CD8-positive, alpha-beta memory T cell (primary cell): ENCODE data around the gene MBNL2. TPM values are rescaled to one million over a fixed set of nuclear protein-coding genes. Genes with fewer than 3 reads are reported as not detected.
A peak's percentile ranks its signal among the peaks of the same experiment; 100 is the strongest.
"Not testable (repeated sequence)": the region's sequence is repeated elsewhere in the genome, so short reads cannot be mapped to it uniquely, and the experiment has no call there.

Experiments used
- CTCF ChIA-PET: fragments of 350-600 bp; sonication (Branson Sonifier 250); formaldehyde crosslinking; loops from one replicate; lab custom pipeline; 2021; ENCODE audit warnings: antibody characterized with exemption; lab: Charles Lee
- POLR2A ChIA-PET: fragments of 350-600 bp; sonication (Branson Sonifier 250); formaldehyde crosslinking; loops from one replicate; lab custom pipeline; 2021; ENCODE audit warnings: antibody characterized with exemption; lab: Charles Lee
- DNase-seq, 5 donors: peaks; one replicate each; pipeline versions ENCODE4 v3.0.0 to v3.0.0-alpha.2; 2020 to 2022; ENCODE audit warnings: mixed read lengths in 1 of 5
- H3K27ac ChIP-seq: one replicate; pipeline ENCODE4 v1.7.0; 2013; ENCODE audit warnings: low read depth, mild to moderate bottlenecking, low read length, moderate library complexity
- H3K27me3 ChIP-seq: 2 replicates; pipeline ENCODE4 v1.7.0; 2013; ENCODE audit warnings: low read length, mild to moderate bottlenecking; ENCODE audit not compliant: insufficient read depth, poor library complexity, severe bottlenecking
- H3K36me3 ChIP-seq: 2 replicates; pipeline ENCODE4 v1.7.0; 2013; ENCODE audit warnings: mild to moderate bottlenecking, low read length, moderate library complexity; ENCODE audit not compliant: insufficient read depth
- H3K4me1 ChIP-seq: 2 replicates; pipeline ENCODE4 v1.7.0; 2013; ENCODE audit warnings: mild to moderate bottlenecking, low read length, moderate library complexity; ENCODE audit not compliant: insufficient read depth
- H3K4me3 ChIP-seq: 2 replicates; pipeline ENCODE4 v1.7.0; 2013; ENCODE audit warnings: mild to moderate bottlenecking, low read length
- H3K9me3 ChIP-seq: 2 replicates; pipeline ENCODE4 v1.7.0; 2013; ENCODE audit warnings: mild to moderate bottlenecking, low read length
- H3K27ac Mint-ChIP-seq, 8 donors: one replicate each; pipeline ENCODE4 v1.8.0; 2020 to 2021; ENCODE audit warnings: mixed read lengths in 8 of 8, mild to moderate bottlenecking in 6 of 8, inconsistent platforms in 3 of 8, moderate library complexity in 3 of 8
- H3K27me3 Mint-ChIP-seq, 2 donors: one replicate each; pipeline ENCODE4 v1.8.0; 2020 to 2021; ENCODE audit warnings: mixed read lengths in 2 of 2, mild to moderate bottlenecking in 1 of 2, moderate library complexity in 1 of 2
- H3K36me3 Mint-ChIP-seq, 3 donors: one replicate each; pipeline ENCODE4 v1.8.0; 2020 to 2021; ENCODE audit warnings: mixed read lengths in 3 of 3, inconsistent platforms in 1 of 3, mild to moderate bottlenecking in 1 of 3
- H3K4me1 Mint-ChIP-seq, 3 donors: one replicate each; pipeline ENCODE4 v1.8.0; 2020 to 2021; ENCODE audit warnings: mixed read lengths in 3 of 3, inconsistent platforms in 1 of 3, mild to moderate bottlenecking in 1 of 3
- H3K4me3 Mint-ChIP-seq, 7 donors: one replicate each; pipeline ENCODE4 v1.8.0; 2020 to 2021; ENCODE audit warnings: mixed read lengths in 7 of 7, mild to moderate bottlenecking in 6 of 7, moderate library complexity in 4 of 7, inconsistent platforms in 2 of 7
- H3K9me3 Mint-ChIP-seq, 5 donors: one replicate each; pipeline ENCODE4 v1.8.0; 2020 to 2022; ENCODE audit warnings: mixed read lengths in 5 of 5, mild to moderate bottlenecking in 3 of 5, moderate library complexity in 2 of 5, inconsistent platforms in 1 of 5
- polyA plus RNA-seq: library from polyadenylated mRNA; unstranded; fragments of 300-500 nt; fragmentation: Illumina TruSeq; gene quantifications from one replicate; pipeline ENCODE4 v1.2.3, GENCODE V29; 2021
- total RNA-seq, 2 experiments: library from RNA; stranded (reverse); gene quantifications; one replicate each; pipeline ENCODE4 v1.2.3, GENCODE V29; 2021

The MBNL2 gene
- total and polyA plus RNA-seq, 3 experiments from 2014 or later, result 15.9 to 17.8 (median 17.7) TPM

- H3K4me1 ChIP-seq, result no peaks in the 10 kb centered on the region
- H3K27me3 ChIP-seq, result no peaks in the 10 kb centered on the region
- peaks cover 18% of the 10 kb centered on the region for H3K36me3 ChIP-seq
- CTCF ChIA-PET, result interaction anchor here (1.2 to 6.1 kb wide), 2 partner anchors 13 to 236 kb away, joined by 3 to 55 read pairs; no protein-coding TSS in a partner anchor
- POLR2A ChIA-PET, result no interaction called here
- H3K9me3 ChIP-seq, result no peaks in the 10 kb centered on the region
- Mint-ChIP-seq H3K36me3 (peaks cover 7 to 76% (median 37%) of the 10 kb centered on the region in 3 donors), H3K4me1 (no peaks in the 10 kb centered on the region), H3K27me3 (no peaks in the 10 kb centered on the region), H3K9me3 (no peaks in the 10 kb centered on the region), H3K4me3 (no peak overlapping the region), H3K27ac (no peak overlapping the region)
- H3K4me3 ChIP-seq, result no peak overlapping the region
- no peak overlapping the region for H3K27ac ChIP-seq
- DNase-seq, result no peak
Observed at GRCh38 chr13:97346561-97347254, 124.6 kb downstream of the MBNL2 start.

GRCh38 chr13:97347255-97347932 lies 125.3 kb downstream of the MBNL2 start:
- H3K27me3 Mint-ChIP-seq, result no peaks in the 10 kb centered on the region
- Histone ChIP-seq H3K4me1 (no peaks in the 10 kb centered on the region), H3K4me3 (no peak overlapping the region), H3K36me3 (peaks cover 21% of the 10 kb centered on the region), H3K27me3 (no peaks in the 10 kb centered on the region), H3K27ac (no peak overlapping the region), H3K9me3 (no peaks in the 10 kb centered on the region)
- DNase-seq, result no peak
- H3K4me1 Mint-ChIP-seq, result no peaks in the 10 kb centered on the region
- peaks cover 7 to 80% (median 37%) of the 10 kb centered on the region in 3 donors for H3K36me3 Mint-ChIP-seq
- no peak overlapping the region for H3K4me3 Mint-ChIP-seq
- CTCF ChIA-PET, result interaction anchor here (0.8 to 6.1 kb wide), 3 partner anchors 11 to 237 kb away, joined by 3 to 55 read pairs (median 3); no protein-coding TSS in a partner anchor
- H3K27ac Mint-ChIP-seq, result peak overlapping the region in 1 of 8 donors; percentile 42
- no peaks in the 10 kb centered on the region for H3K9me3 Mint-ChIP-seq
- POLR2A ChIA-PET, result no interaction called here

DNA sequence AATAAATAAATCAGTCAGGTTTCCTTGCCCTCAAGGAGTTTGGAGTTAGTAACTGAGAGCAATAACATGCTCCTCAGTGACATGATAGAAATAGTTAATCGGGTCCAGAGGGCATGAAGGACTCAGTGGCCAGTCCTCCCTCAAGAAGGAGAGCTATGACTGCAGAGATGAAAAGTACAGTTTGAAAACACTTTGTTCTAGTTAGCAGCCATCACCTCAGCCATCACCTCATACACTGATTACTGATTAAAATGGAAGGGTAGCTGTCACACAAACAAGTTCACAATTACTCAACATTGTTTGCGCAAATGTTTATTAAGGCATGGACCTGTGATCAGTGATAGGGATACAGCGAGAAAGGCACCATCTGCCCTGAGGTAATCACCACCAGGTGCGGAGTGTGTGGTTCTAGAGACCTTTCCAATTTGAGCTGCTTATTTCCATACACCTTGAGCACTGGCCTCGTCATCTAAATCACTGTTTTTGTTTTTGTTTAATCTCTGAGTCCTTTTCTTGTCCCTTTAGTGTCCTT lies 126.5 kb downstream of the MBNL2 start:
- ChIA-PET POLR2A (no interaction called here), CTCF (interaction anchor here (0.8 to 6.1 kb wide), 2 partner anchors 9 to 238 kb away, joined by 3 to 55 read pairs; no protein-coding TSS in a partner anchor)
- Histone ChIP-seq H3K27ac (no peak overlapping the region), H3K4me1 (no peaks in the 10 kb centered on the region), H3K4me3 (no peak overlapping the region), H3K9me3 (no peaks in the 10 kb centered on the region), H3K36me3 (peaks cover 17% of the 10 kb centered on the region), H3K27me3 (no peaks in the 10 kb centered on the region)
- H3K36me3 Mint-ChIP-seq, result peaks cover 7 to 77% (median 34%) of the 10 kb centered on the region in 3 donors
- DNase-seq, result no peak
- H3K27me3 Mint-ChIP-seq, result no peaks in the 10 kb centered on the region
- no peak overlapping the region for H3K27ac Mint-ChIP-seq
- no peaks in the 10 kb centered on the region for H3K4me1 Mint-ChIP-seq
- H3K9me3 Mint-ChIP-seq, result no peaks in the 10 kb centered on the region
- no peak overlapping the region for H3K4me3 Mint-ChIP-seq

GRCh38 chr13:97352012-97352411 lies 129.9 kb downstream of the MBNL2 start:
- H3K9me3 ChIP-seq, H3K27ac ChIP-seq, H3K27me3 ChIP-seq, H3K4me1 ChIP-seq, POLR2A ChIA-PET, H3K27me3 Mint-ChIP-seq, H3K4me3 ChIP-seq, H3K9me3 Mint-ChIP-seq, DNase-seq, H3K4me3 Mint-ChIP-seq, H3K4me1 Mint-ChIP-seq: not testable (repeated sequence)
- CTCF ChIA-PET, result interaction anchor here (6.1 kb wide), 1 partner anchor 242 kb away, joined by 55 read pairs; no protein-coding TSS in a partner anchor
- H3K36me3 ChIP-seq, result peaks cover 17% of the 10 kb centered on the region
- Mint-ChIP-seq H3K27ac (peak overlapping the region in 3 of 8 donors; percentile 14 to 73 (median 29)), H3K36me3 (peaks cover 0 to 81% (median 33%) of the 10 kb centered on the region in 3 donors)

- no peaks in the 10 kb centered on the region for H3K4me1 ChIP-seq
- no peak overlapping the region for H3K27ac ChIP-seq
- no peak for DNase-seq
- Mint-ChIP-seq H3K36me3 (peaks cover 0 to 79% (median 35%) of the 10 kb centered on the region in 3 donors), H3K27ac (peak overlapping the region in 2 of 8 donors; percentile 52 to 71), H3K9me3 (no peaks in the 10 kb centered on the region), H3K4me3 (no peak overlapping the region), H3K27me3 (no peaks in the 10 kb centered on the region), H3K4me1 (peaks cover 0 to 4% (median 0%) of the 10 kb centered on the region in 3 donors)
- peaks cover 17% of the 10 kb centered on the region for H3K36me3 ChIP-seq
- CTCF ChIA-PET, result interaction anchor here (9.4 kb wide), 1 partner anchor 242 kb away, joined by 181 read pairs; no protein-coding TSS in a partner anchor
- H3K4me3 ChIP-seq, result no peak overlapping the region
- POLR2A ChIA-PET, result no interaction called here
- no peaks in the 10 kb centered on the region for H3K27me3 ChIP-seq
- H3K9me3 ChIP-seq, result no peaks in the 10 kb centered on the region
Observed at GRCh38 chr13:97352815-97353214, 130.7 kb downstream of the MBNL2 start.

DNA sequence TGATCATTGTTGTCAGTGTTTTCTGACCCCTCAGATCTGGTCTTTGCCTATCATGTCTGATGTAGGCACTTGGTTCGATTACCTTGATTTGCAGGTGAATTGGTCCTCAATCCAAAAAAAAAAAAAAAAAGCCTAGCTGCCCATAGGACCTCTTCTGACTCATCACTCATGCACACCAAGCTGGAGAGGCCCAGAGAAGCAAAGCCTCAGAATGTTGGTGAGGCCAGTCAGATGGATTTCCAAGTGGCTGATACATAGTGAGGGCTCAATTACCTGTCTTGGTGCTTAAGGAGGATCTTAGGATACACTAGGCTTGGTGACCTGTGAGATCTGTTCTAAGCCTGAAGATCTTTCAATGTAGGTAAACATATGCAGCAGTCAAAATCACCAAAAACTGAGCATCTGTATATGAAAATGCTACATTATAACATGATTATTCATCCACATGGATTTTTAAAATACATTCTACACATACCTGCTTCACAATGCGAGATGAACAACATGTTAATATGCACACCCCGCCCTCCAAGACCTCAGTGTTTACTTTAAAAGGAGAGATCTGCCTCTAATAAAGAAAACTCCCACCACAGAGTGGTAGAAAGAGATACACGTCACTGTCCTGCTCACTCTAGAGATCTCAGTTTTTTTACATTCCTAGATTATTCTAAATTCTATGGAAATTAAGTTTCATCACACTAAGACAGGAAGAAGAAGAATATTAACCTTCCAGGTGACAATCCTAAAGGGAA lies 132.0 kb downstream of the MBNL2 start:
- no peak overlapping the region for H3K4me3 Mint-ChIP-seq
- H3K4me1 ChIP-seq, result no peaks in the 10 kb centered on the region
- H3K27ac Mint-ChIP-seq, result peak overlapping the region in 6 of 8 donors; percentile 34 to 66 (median 50)
- H3K9me3 Mint-ChIP-seq, result no peaks in the 10 kb centered on the region
- peaks cover 10% of the 10 kb centered on the region for H3K36me3 ChIP-seq
- H3K4me3 ChIP-seq, result no peak overlapping the region
- peaks cover 0 to 4% (median 0%) of the 10 kb centered on the region in 3 donors for H3K4me1 Mint-ChIP-seq
- peaks cover 0 to 75% (median 32%) of the 10 kb centered on the region in 3 donors for H3K36me3 Mint-ChIP-seq
- DNase-seq, result no peak
- ChIA-PET POLR2A (no interaction called here), CTCF (interaction anchor here (9.4 kb wide), 1 partner anchor 244 kb away, joined by 181 read pairs; no protein-coding TSS in a partner anchor)
- no peaks in the 10 kb centered on the region for H3K9me3 ChIP-seq
- no peaks in the 10 kb centered on the region for H3K27me3 ChIP-seq
- H3K27ac ChIP-seq, result no peak overlapping the region
- H3K27me3 Mint-ChIP-seq, result no peaks in the 10 kb centered on the region

DNA sequence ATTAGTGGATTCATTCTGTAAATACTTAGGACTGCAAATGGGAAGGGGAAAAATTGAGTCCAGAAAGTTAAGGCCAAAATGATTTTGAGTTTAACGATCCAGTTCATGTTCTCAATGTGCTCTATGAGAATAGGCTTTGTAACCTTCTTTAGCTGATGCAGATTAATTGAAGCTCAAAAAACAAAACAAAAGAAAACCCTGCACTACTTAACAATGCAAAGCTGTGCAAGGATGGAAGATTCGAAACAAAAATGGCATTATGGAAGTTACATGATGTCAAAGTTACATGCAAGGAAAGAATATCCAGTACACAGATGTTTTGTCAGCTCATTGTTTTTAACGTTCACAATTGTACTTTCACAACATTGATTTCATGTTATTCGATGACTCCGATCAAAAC lies 132.7 kb downstream of the MBNL2 start:
- peaks cover 0 to 71% (median 28%) of the 10 kb centered on the region in 3 donors for H3K36me3 Mint-ChIP-seq
- H3K4me1 Mint-ChIP-seq, result peaks cover 0 to 9% (median 4%) of the 10 kb centered on the region in 3 donors
- no peaks in the 10 kb centered on the region for H3K4me1 ChIP-seq
- no peaks in the 10 kb centered on the region for H3K9me3 ChIP-seq
- no peaks in the 10 kb centered on the region for H3K27me3 ChIP-seq
- no peak for DNase-seq
- ChIA-PET POLR2A (no interaction called here), CTCF (interaction anchor here (1.3 to 9.4 kb wide), 2 partner anchors 11 to 244 kb away, joined by 3 to 181 read pairs; no protein-coding TSS in a partner anchor)
- H3K9me3 Mint-ChIP-seq, result no peaks in the 10 kb centered on the region
- H3K4me3 Mint-ChIP-seq, result no peak overlapping the region
- no peak overlapping the region for H3K27ac ChIP-seq
- peaks cover 4% of the 10 kb centered on the region for H3K36me3 ChIP-seq
- H3K27ac Mint-ChIP-seq, result peak overlapping the region in 4 of 8 donors; percentile 25 to 79 (median 51)
- no peak overlapping the region for H3K4me3 ChIP-seq
- H3K27me3 Mint-ChIP-seq, result no peaks in the 10 kb centered on the region
